ENCODE results near the gene TFF3. TPM values are rescaled to one million over a fixed set of nuclear protein-coding genes. Genes with fewer than 3 reads are reported as not detected.

Gene TFF3
- total and polyA plus RNA-seq, 7 donors: 14.3 to 7,065 (median 45.1) TPM

GRCh38 chr21:42264245-42265195 is 50.7 kb downstream of the TFF3 start:
- peak overlapping the region in 1 of 4 donors; percentile 59 for H3K27ac ChIP-seq
- no peak for DNase-seq
- H3K9me3 ChIP-seq: no peaks in the 10 kb centered on the region
- TF ChIP-seq EP300 (IDR thresholded peaks at IDR 0.05) (no peak), POLR2A (IDR thresholded peaks at IDR 0.05) (no peak)
- TF ChIP-seq, protein P1, sequence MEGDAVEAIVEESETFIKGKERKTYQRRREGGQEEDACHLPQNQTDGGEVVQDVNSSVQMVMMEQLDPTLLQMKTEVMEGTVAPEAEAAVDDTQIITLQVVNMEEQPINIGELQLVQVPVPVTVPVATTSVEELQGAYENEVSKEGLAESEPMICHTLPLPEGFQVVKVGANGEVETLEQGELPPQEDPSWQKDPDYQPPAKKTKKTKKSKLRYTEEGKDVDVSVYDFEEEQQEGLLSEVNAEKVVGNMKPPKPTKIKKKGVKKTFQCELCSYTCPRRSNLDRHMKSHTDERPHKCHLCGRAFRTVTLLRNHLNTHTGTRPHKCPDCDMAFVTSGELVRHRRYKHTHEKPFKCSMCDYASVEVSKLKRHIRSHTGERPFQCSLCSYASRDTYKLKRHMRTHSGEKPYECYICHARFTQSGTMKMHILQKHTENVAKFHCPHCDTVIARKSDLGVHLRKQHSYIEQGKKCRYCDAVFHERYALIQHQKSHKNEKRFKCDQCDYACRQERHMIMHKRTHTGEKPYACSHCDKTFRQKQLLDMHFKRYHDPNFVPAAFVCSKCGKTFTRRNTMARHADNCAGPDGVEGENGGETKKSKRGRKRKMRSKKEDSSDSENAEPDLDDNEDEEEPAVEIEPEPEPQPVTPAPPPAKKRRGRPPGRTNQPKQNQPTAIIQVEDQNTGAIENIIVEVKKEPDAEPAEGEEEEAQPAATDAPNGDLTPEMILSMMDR (IDR thresholded peaks at IDR 0.05): no peak
- no peak overlapping the region for H3K4me3 ChIP-seq
- no peaks in the 10 kb centered on the region for H3K36me3 ChIP-seq
- no peaks in the 10 kb centered on the region for H3K27me3 ChIP-seq
- WGBS, 2 donors: 79 to 87% methylated on average over 13 of the region's 13 CpGs
- H3K4me1 ChIP-seq: peaks cover 0 to 37% (median 29%) of the 10 kb centered on the region in 4 donors
- intact Hi-C loops (cut with DNase I): no loop called here

- H3K36me3 ChIP-seq: no peaks in the 10 kb centered on the region
- peak; percentile 76 for DNase-seq
- TF ChIP-seq POLR2A (IDR thresholded peaks at IDR 0.05): no peak
- TF ChIP-seq EP300 (IDR thresholded peaks at IDR 0.05): peak in 1 of 4 donors; percentile 52
- peak in 3 of 4 donors; percentile 8 to 53 (median 40) for TF ChIP-seq POLR2AphosphoS5 (IDR thresholded peaks at IDR 0.05)
- no peaks in the 10 kb centered on the region for H3K27me3 ChIP-seq
- H3K27ac ChIP-seq: peak overlapping the region in 3 of 4 donors; percentile 22 to 61 (median 59)
- no peaks in the 10 kb centered on the region for H3K9me3 ChIP-seq
- 68 to 73% methylated on average over 18 of the region's 18 CpGs for WGBS, 2 donors
- peaks cover 0 to 37% (median 29%) of the 10 kb centered on the region in 4 donors for H3K4me1 ChIP-seq
- intact Hi-C loops (cut with DNase I): no loop called here
- H3K4me3 ChIP-seq: no peak overlapping the region
Measured at GRCh38 chr21:42263591-42264131, 51.5 kb downstream of the TFF3 start.

DNA sequence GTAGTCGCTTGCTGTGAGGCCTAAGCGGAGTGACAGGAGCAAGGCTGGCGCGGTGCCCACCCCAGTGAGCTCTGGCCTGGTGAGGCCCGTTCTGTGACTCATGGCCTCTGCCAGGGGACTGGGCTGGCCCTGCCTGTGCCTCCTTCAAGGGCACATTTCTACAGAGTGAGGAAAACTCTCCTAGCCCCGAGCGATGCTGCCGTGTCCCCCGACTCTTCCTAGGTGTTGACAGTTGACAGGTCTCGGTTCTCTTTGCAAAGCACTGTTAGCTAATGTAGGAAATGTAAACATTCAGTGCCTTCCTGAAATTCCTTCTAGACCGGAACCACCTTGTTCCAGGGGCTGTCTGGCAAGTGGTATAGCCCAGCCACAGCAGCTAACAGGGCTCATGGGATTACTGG is 52.4 kb downstream of the TFF3 start:
- whole genome bisulfite sequencing, 2 donors: 56 to 60% methylated on average over 11 of the region's 11 CpGs
- intact Hi-C loops (cut with DNase I): no loop called here
- Histone ChIP-seq H3K9me3 (no peaks in the 10 kb centered on the region), H3K27me3 (no peaks in the 10 kb centered on the region), H3K4me3 (no peak overlapping the region), H3K27ac (peak overlapping the region in 3 of 4 donors; percentile 22 to 61 (median 59)), H3K4me1 (peaks cover 0 to 39% (median 29%) of the 10 kb centered on the region in 4 donors), H3K36me3 (no peaks in the 10 kb centered on the region)
- peak in 1 of 4 donors; percentile 16 for TF ChIP-seq POLR2AphosphoS5 (IDR thresholded peaks at IDR 0.05)
- TF ChIP-seq, protein P1 (IDR thresholded peaks at IDR 0.05): no peak
- no peak for TF ChIP-seq EP300 (IDR thresholded peaks at IDR 0.05)
- no peak for TF ChIP-seq POLR2A (IDR thresholded peaks at IDR 0.05)
- peak; percentile 86 for DNase-seq

- 79 to 80% methylated on average over 7 of the region's 7 CpGs for WGBS, 2 donors
- TF ChIP-seq POLR2A (IDR thresholded peaks at IDR 0.05) (no peak), EP300 (IDR thresholded peaks at IDR 0.05) (no peak), POLR2AphosphoS5 (IDR thresholded peaks at IDR 0.05) (no peak)
- TF ChIP-seq, protein P1 (IDR thresholded peaks at IDR 0.05): no peak
- Histone ChIP-seq H3K36me3 (no peaks in the 10 kb centered on the region), H3K27ac (peak overlapping the region in 2 of 4 donors; percentile 59 to 61), H3K4me1 (peaks cover 0 to 42% (median 36%) of the 10 kb centered on the region in 4 donors), H3K4me3 (no peak overlapping the region), H3K27me3 (no peaks in the 10 kb centered on the region), H3K9me3 (no peaks in the 10 kb centered on the region)
- intact Hi-C loops (cut with DNase I): no loop called here
- DNase-seq: no peak
Measured at GRCh38 chr21:42261829-42262200, 53.4 kb downstream of the TFF3 start.

Other genes with a start within 250 kb of the TFF3 start
- not detected for gene UMODL1, start 244.1 kb downstream of the TFF3 start, total RNA-seq
- under 1 TPM in 2 of 3 donors, not detected in 1; 0.13 to 0.23 TPM for gene UMODL1, start 244.1 kb downstream of the TFF3 start, polyA plus RNA-seq
- 10 to 100 TPM in 3 of 4 donors, 1 to 10 TPM in 1; 6.0 to 19.3 (median 13.6) TPM for gene ABCG1, start 96.3 kb downstream of the TFF3 start, total RNA-seq
- gene ABCG1, start 96.3 kb downstream of the TFF3 start, polyA plus RNA-seq: 10 to 100 TPM in 2 of 3 donors, 1 to 10 TPM in 1; 8.1 to 15.6 (median 10.2) TPM
- gene TFF2, start 35.6 kb upstream of the TFF3 start, total RNA-seq: not detected
- 10 to 100 TPM in 1 of 3 donors, 1 to 10 TPM in 2; 1.5 to 23.4 (median 3.0) TPM for gene TFF2, start 35.6 kb upstream of the TFF3 start, polyA plus RNA-seq
- 1 to 10 TPM in 1 of 4 donors, not detected in 3; 1.1 TPM for gene TFF1, start 51.1 kb upstream of the TFF3 start, total RNA-seq
- gene TFF1, start 51.1 kb upstream of the TFF3 start, polyA plus RNA-seq: 100 to 1,000 TPM; 414 to 706 (median 493) TPM
- gene TMPRSS3, start 80.6 kb upstream of the TFF3 start, total RNA-seq: under 1 TPM in 1 of 4 donors, not detected in 3; 0.16 TPM
- gene TMPRSS3, start 80.6 kb upstream of the TFF3 start, polyA plus RNA-seq: 1 to 10 TPM in 1 of 3 donors, under 1 TPM in 1, not detected in 1; 0.60 to 1.3 TPM
- gene UBASH3A, start 88.5 kb upstream of the TFF3 start, total RNA-seq: not detected
- 1 to 10 TPM in 1 of 3 donors, not detected in 2; 3.9 TPM for gene UBASH3A, start 88.5 kb upstream of the TFF3 start, polyA plus RNA-seq
- gene RSPH1, start 180.8 kb upstream of the TFF3 start, total RNA-seq: 1 to 10 TPM in 2 of 4 donors, not detected in 2; 1.2 TPM
- 10 to 100 TPM in 1 of 3 donors, 1 to 10 TPM in 2; 3.0 to 13.4 (median 8.8) TPM for gene RSPH1, start 180.8 kb upstream of the TFF3 start, polyA plus RNA-seq
- 1 to 10 TPM; 2.3 to 7.8 (median 5.0) TPM for gene SLC37A1, start 198.4 kb upstream of the TFF3 start, total RNA-seq
- gene SLC37A1, start 198.4 kb upstream of the TFF3 start, polyA plus RNA-seq: 10 to 100 TPM; 21.0 to 98.5 (median 31.2) TPM